ENCODE data around the gene MEX3B.
"Not testable (repeated sequence)": the region's sequence is repeated elsewhere in the genome, so short reads cannot be mapped to it uniquely, and the experiment has no call there.

The MEX3B gene

GRCh38 chr15:81995081-81995480 is 50.7 kb downstream of the MEX3B start:
- not testable (repeated sequence) for DNase-seq

- no peak for DNase-seq
These were observed 53.3 kb downstream of the MEX3B start for GRCh38 chr15:81992523-81992922.

Data from activated CD4-positive, alpha-beta T cell treated with anti-CD3 and anti-CD28 coated beads, Interleukin-2, Interleukin-6, amounts not matched to agents 100 ng/mL and 50 ng/mL, durations not matched to agents 16 hours and 8 hours (primary cell).